HG03064 (cell line): ENCODE measurements around the gene HASPIN.

Experiments
- ATAC-seq: cut with Tn5 transposase; IDR thresholded peaks from one replicate; pipeline ENCODE4 v1.9.1; 2021; ENCODE audit warnings: low read depth; ENCODE audit not compliant: unreplicated experiment

The HASPIN gene

GRCh38 chr17:3762922-3763776 is 39.4 kb downstream of the HASPIN start:
- ATAC-seq = no peak

GRCh38 chr17:3763777-3764170 is 40.1 kb downstream of the HASPIN start:
- ATAC-seq = no peak

GRCh38 chr17:3765981-3766380 is 42.3 kb downstream of the HASPIN start:
- ATAC-seq = no peak

GRCh38 chr17:3766779-3767178 is 43.1 kb downstream of the HASPIN start:
- ATAC-seq = no peak

GRCh38 chr17:3768341-3768740 is 44.6 kb downstream of the HASPIN start:
- no peak for ATAC-seq

GRCh38 chr17:3768769-3769168 is 45.1 kb downstream of the HASPIN start:
- ATAC-seq = no peak

GRCh38 chr17:3770466-3770865 is 46.8 kb downstream of the HASPIN start:
- no peak for ATAC-seq

- no peak for ATAC-seq
These were observed 47.4 kb downstream of the HASPIN start for GRCh38 chr17:3771140-3771539.

- no peak for ATAC-seq
These were observed 49.1 kb downstream of the HASPIN start for GRCh38 chr17:3772764-3773163.

- no peak for ATAC-seq
These were observed 49.8 kb downstream of the HASPIN start for GRCh38 chr17:3773511-3773910.

GRCh38 chr17:3773966-3774365 is 50.3 kb downstream of the HASPIN start:
- ATAC-seq = no peak
